SK-N-SH treated with all-trans-retinoic acid at 6 μM for 48 hours (cell line): Measurements from ENCODE around the gene C9orf78.

Source experiments
- ARNTL ChIP-seq: fragments of 450-650 bp; formaldehyde crosslinking; IDR thresholded peaks from 2 replicates; pipeline ENCODE4 v1.5.0; 2020; ENCODE audit warnings: low read depth, mild to moderate bottlenecking, moderate library complexity, borderline replicate concordance
- CREB5 ChIP-seq: fragments of 250-450 bp; sonication (Bioruptor Pico); IDR thresholded peaks from 2 replicates; pipeline ENCODE4 v1.5.1; 2020; ENCODE audit warnings: low read depth, mild to moderate bottlenecking, moderate library complexity
- CSDC2 ChIP-seq: fragments of 250-450 bp; sonication (Bioruptor Pico); IDR thresholded peaks from 2 replicates; pipeline ENCODE4 v1.5.0; 2020; ENCODE audit warnings: mild to moderate bottlenecking, moderate library complexity
- ESRRG ChIP-seq: fragments of 250-450 bp; sonication (Bioruptor Pico); IDR thresholded peaks from 2 replicates; pipeline ENCODE4 v1.6.1; 2021; ENCODE audit warnings: mild to moderate bottlenecking
- OSR1 ChIP-seq: fragments of 250-450 bp; sonication (Bioruptor Pico); IDR thresholded peaks from 2 replicates; pipeline ENCODE4 v1.8.0; 2022; ENCODE audit warnings: moderate library complexity, mild to moderate bottlenecking, inconsistent platforms
- POU6F1 ChIP-seq: fragments of 250-450 bp; sonication (Bioruptor Pico); IDR thresholded peaks from 2 replicates; pipeline ENCODE4 v1.8.0; 2021; ENCODE audit warnings: low read depth, mild to moderate bottlenecking, moderate library complexity, borderline replicate concordance
- RARB ChIP-seq: fragments of 250-450 bp; sonication (Bioruptor Pico); IDR thresholded peaks from 2 replicates; pipeline ENCODE4 v1.8.0; 2021; ENCODE audit warnings: mild to moderate bottlenecking, moderate library complexity
- TCF4 ChIP-seq: fragments of 250-450 bp; sonication (Bioruptor Pico); IDR thresholded peaks from 2 replicates; pipeline ENCODE4 v1.8.0; 2021; ENCODE audit warnings: mild to moderate bottlenecking, moderate library complexity, borderline replicate concordance
- ZC3H10 ChIP-seq: fragments of 250-450 bp; sonication (Bioruptor Pico); IDR thresholded peaks from 2 replicates; pipeline ENCODE4 v1.5.1; 2021; ENCODE audit warnings: mild to moderate bottlenecking, moderate library complexity
- ZFP3 ChIP-seq: fragments of 250-450 bp; sonication (Bioruptor Pico); IDR thresholded peaks from 2 replicates; pipeline ENCODE4 v1.5.0; 2020; ENCODE audit warnings: mild to moderate bottlenecking, moderate library complexity
- ZFP30 ChIP-seq: fragments of 450-650 bp; formaldehyde crosslinking; IDR thresholded peaks from 2 replicates; pipeline ENCODE4 v1.5.0; 2022; ENCODE audit warnings: mild to moderate bottlenecking, moderate library complexity
- ZNF565 ChIP-seq: fragments of 450-650 bp; formaldehyde crosslinking; conservative IDR thresholded peaks from 2 replicates; pipeline ENCODE4 v1.5.0; 2020; ENCODE audit warnings: low read depth, mild to moderate bottlenecking, moderate library complexity
- TF ChIP-seq, protein P1 (sequence below): fragments of 250-450 bp; sonication (Bioruptor Pico); IDR thresholded peaks from 2 replicates; pipeline ENCODE4 v1.5.1; 2021; ENCODE audit warnings: mild to moderate bottlenecking, moderate library complexity
- TF ChIP-seq, protein P2 (sequence below): fragments of 250-450 bp; sonication (Bioruptor Pico); IDR thresholded peaks from 2 replicates; pipeline ENCODE4 v1.8.0; 2020; ENCODE audit warnings: mild to moderate bottlenecking, moderate library complexity, borderline replicate concordance

- TF ChIP-seq, protein P1, sequence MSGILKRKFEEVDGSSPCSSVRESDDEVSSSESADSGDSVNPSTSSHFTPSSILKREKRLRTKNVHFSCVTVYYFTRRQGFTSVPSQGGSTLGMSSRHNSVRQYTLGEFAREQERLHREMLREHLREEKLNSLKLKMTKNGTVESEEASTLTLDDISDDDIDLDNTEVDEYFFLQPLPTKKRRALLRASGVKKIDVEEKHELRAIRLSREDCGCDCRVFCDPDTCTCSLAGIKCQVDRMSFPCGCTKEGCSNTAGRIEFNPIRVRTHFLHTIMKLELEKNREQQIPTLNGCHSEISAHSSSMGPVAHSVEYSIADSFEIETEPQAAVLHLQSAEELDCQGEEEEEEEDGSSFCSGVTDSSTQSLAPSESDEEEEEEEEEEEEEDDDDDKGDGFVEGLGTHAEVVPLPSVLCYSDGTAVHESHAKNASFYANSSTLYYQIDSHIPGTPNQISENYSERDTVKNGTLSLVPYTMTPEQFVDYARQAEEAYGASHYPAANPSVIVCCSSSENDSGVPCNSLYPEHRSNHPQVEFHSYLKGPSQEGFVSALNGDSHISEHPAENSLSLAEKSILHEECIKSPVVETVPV = no peak
- TF ChIP-seq, protein P2, sequence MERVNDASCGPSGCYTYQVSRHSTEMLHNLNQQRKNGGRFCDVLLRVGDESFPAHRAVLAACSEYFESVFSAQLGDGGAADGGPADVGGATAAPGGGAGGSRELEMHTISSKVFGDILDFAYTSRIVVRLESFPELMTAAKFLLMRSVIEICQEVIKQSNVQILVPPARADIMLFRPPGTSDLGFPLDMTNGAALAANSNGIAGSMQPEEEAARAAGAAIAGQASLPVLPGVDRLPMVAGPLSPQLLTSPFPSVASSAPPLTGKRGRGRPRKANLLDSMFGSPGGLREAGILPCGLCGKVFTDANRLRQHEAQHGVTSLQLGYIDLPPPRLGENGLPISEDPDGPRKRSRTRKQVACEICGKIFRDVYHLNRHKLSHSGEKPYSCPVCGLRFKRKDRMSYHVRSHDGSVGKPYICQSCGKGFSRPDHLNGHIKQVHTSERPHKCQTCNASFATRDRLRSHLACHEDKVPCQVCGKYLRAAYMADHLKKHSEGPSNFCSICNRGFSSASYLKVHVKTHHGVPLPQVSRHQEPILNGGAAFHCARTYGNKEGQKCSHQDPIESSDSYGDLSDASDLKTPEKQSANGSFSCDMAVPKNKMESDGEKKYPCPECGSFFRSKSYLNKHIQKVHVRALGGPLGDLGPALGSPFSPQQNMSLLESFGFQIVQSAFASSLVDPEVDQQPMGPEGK (CRISPR knock-in tag) = no peak
- TF ChIP-seq OSR1 (CRISPR knock-in tag) (no peak), CREB5 (CRISPR knock-in tag) (no peak), ZNF565 (CRISPR knock-in tag) (no peak), ZFP30 (CRISPR knock-in tag) (no peak), ZC3H10 (CRISPR knock-in tag) (no peak), TCF4 (no peak), RARB (CRISPR knock-in tag) (no peak), ESRRG (CRISPR knock-in tag) (no peak), POU6F1 (CRISPR knock-in tag) (no peak), ZFP3 (no peak), ARNTL (CRISPR knock-in tag) (no peak), CSDC2 (no peak)
Observed at GRCh38 chr9:129803676-129804060, 31.4 kb downstream of the C9orf78 start.
